Esophagus muscularis mucosa (tissue), 4 donors: Measurements from ENCODE around the gene PRDM1. TPM values are rescaled to one million over a fixed set of nuclear protein-coding genes. Genes with fewer than 3 reads are reported as not detected.
"Not testable (repeated sequence)": the region's sequence is repeated elsewhere in the genome, so short reads cannot be mapped to it uniquely, and the experiment has no call there.

Source experiments
- DNase-seq: peaks from one replicate; pipeline ENCODE4 v3.0.0-alpha.2; 2017; ENCODE audit errors: extremely low spot score
- H3K27ac ChIP-seq, 4 donors: fragments of 200-600 bp; sonication (generic); replicated peaks in 1 of 4; 1 replicate in 3 of 4; 2 replicates in 1 of 4; pipeline ENCODE4 v1.5.1; 2016 to 2019; ENCODE audit warnings: mild to moderate bottlenecking in 1 of 4
- H3K27me3 ChIP-seq, 4 donors: fragments of 200-600 bp; sonication (generic); one replicate each; pipeline versions ENCODE4 v1.5.1 to v1.6.0; 2016 to 2019
- H3K36me3 ChIP-seq, 4 donors: fragments of 200-600 bp; sonication (generic); one replicate each; pipeline ENCODE4 v1.5.1; 2016 to 2019
- H3K4me1 ChIP-seq, 4 donors: fragments of 200-600 bp; sonication (generic); one replicate each; pipeline ENCODE4 v1.5.1; 2016 to 2019
- H3K4me3 ChIP-seq, 4 donors: fragments of 200-600 bp; sonication (generic); 1 replicate in 2 of 4; 2 replicates in 2 of 4; pipeline ENCODE4 v1.5.1; 2016 to 2019; ENCODE audit warnings: mild to moderate bottlenecking in 4 of 4, moderate library complexity in 1 of 4
- H3K9me3 ChIP-seq, 4 donors: fragments of 200-600 bp; sonication (generic); 1 replicate in 3 of 4; 2 replicates in 1 of 4; pipeline ENCODE4 v1.5.1; 2016 to 2019
- CTCF ChIP-seq, 3 experiments: fragments of 200-600 bp in 2 of 3; fragments of 450-650 bp in 1 of 3; sonication (generic) in 2 of 3; IDR thresholded peaks; one replicate each; pipeline ENCODE4 v1.5.1; 2017 to 2019; ENCODE audit warnings: antibody characterized with exemption in 3 of 3, mild to moderate bottlenecking in 2 of 3, moderate library complexity in 1 of 3
- EP300 ChIP-seq: sonication (generic); formaldehyde crosslinking; IDR thresholded peaks from one replicate; pipeline ENCODE4 v1.6.1; 2017; ENCODE audit warnings: antibody characterized with exemption
- POLR2A ChIP-seq: fragments of 450-650 bp; IDR thresholded peaks from one replicate; pipeline ENCODE4 v1.6.1; 2017; ENCODE audit warnings: antibody characterized with exemption, moderate library complexity, mild to moderate bottlenecking, low read depth
- POLR2AphosphoS5 ChIP-seq, 2 donors: sonication (generic); formaldehyde crosslinking; IDR thresholded peaks; one replicate each; pipeline ENCODE4 v1.6.1; 2017; ENCODE audit warnings: antibody characterized with exemption in 2 of 2
- WGBS: methylation state at CpG from one replicate; pipeline ENCODE4 v1.1.5; 2018; 5-methylcytosine and 5-hydroxymethylcytosine counted together
- intact Hi-C: fragments of 100-400 bp; cut with DNase I; formaldehyde crosslinking; loops from one replicate; pipeline ENCODE4 v1.15.1; 2023
- total RNA-seq, 4 donors: library from RNA; depleted of rRNA; stranded (reverse); fragments of >200 nt; gene quantifications; one replicate each; pipeline versions ENCODE4 v1.1.0 to v1.2.1, GENCODE V29; 2016

Gene PRDM1
- total RNA-seq, 4 donors from 2014 or later = 1.8 to 5.1 (median 2.3) TPM

GRCh38 chr6:106147476-106147875, 61.3 kb downstream of the PRDM1 start:
- WGBS = 92% methylated on average over 1 of the region's 2 CpGs
- H3K27me3 ChIP-seq = peaks cover 0 to 4% (median 0%) of the 10 kb centered on the region in 4 donors

GRCh38 chr6:106149472-106150069, 63.4 kb downstream of the PRDM1 start:
- no peak overlapping the region for H3K27ac ChIP-seq
- H3K9me3 ChIP-seq = no peaks in the 10 kb centered on the region
- intact Hi-C loops = no loop called here
- 88% methylated on average over 1 of the region's 1 CpG for WGBS
- no peaks in the 10 kb centered on the region for H3K4me1 ChIP-seq
- no peaks in the 10 kb centered on the region for H3K36me3 ChIP-seq
- no peak overlapping the region for H3K4me3 ChIP-seq
- DNase-seq = no peak
- TF ChIP-seq POLR2AphosphoS5 (IDR thresholded peaks at IDR 0.05) (no peak), CTCF (IDR thresholded peaks at IDR 0.05) (no peak), POLR2A (no peak), EP300 (no peak)
- peaks cover 0 to 4% (median 0%) of the 10 kb centered on the region in 4 donors for H3K27me3 ChIP-seq

More at GRCh38 chr6:106147476-106147875, 61.3 kb downstream of the PRDM1 start:
- no peak for DNase-seq
- Histone ChIP-seq H3K27ac (no peak overlapping the region), H3K4me1 (no peaks in the 10 kb centered on the region), H3K4me3 (no peak overlapping the region), H3K9me3 (no peaks in the 10 kb centered on the region), H3K36me3 (no peaks in the 10 kb centered on the region)
- intact Hi-C loops = no loop called here
- TF ChIP-seq CTCF (IDR thresholded peaks at IDR 0.05) (no peak), POLR2A (no peak), EP300 (no peak), POLR2AphosphoS5 (IDR thresholded peaks at IDR 0.05) (no peak)

- H3K4me3 ChIP-seq, H3K4me1 ChIP-seq, H3K27me3 ChIP-seq, intact Hi-C loops, H3K36me3 ChIP-seq, H3K27ac ChIP-seq, H3K9me3 ChIP-seq, DNase-seq: not testable (repeated sequence)
- 87% methylated on average over 3 of the region's 3 CpGs for WGBS
Measured at GRCh38 chr6:106152476-106152875, 66.3 kb downstream of the PRDM1 start.

GRCh38 chr6:106152952-106153351, 66.8 kb downstream of the PRDM1 start:
- no peak for DNase-seq
- H3K4me1 ChIP-seq = no peaks in the 10 kb centered on the region
- H3K9me3 ChIP-seq = no peaks in the 10 kb centered on the region
- no peaks in the 10 kb centered on the region for H3K27me3 ChIP-seq
- WGBS = 87% methylated on average over 4 of the region's 4 CpGs
- no peak overlapping the region for H3K27ac ChIP-seq
- TF ChIP-seq POLR2A = no peak
- no peak for TF ChIP-seq EP300
- no peak for TF ChIP-seq POLR2AphosphoS5 (IDR thresholded peaks at IDR 0.05)
- TF ChIP-seq CTCF (IDR thresholded peaks at IDR 0.05) = no peak
- no peaks in the 10 kb centered on the region for H3K36me3 ChIP-seq
- intact Hi-C loops = no loop called here
- no peak overlapping the region for H3K4me3 ChIP-seq

- H3K4me3 ChIP-seq = no peak overlapping the region
- H3K36me3 ChIP-seq = no peaks in the 10 kb centered on the region
- no peaks in the 10 kb centered on the region for H3K4me1 ChIP-seq
- no peak overlapping the region for H3K27ac ChIP-seq
- intact Hi-C loops = no loop called here
- DNase-seq = no peak
- no peak for TF ChIP-seq POLR2AphosphoS5 (IDR thresholded peaks at IDR 0.05)
- no peak for TF ChIP-seq CTCF (IDR thresholded peaks at IDR 0.05)
- no peak for TF ChIP-seq EP300
- no peak for TF ChIP-seq POLR2A
- WGBS = over 99% methylated on average over 8 of the region's 8 CpGs
- peaks cover 0 to 3% (median 0%) of the 10 kb centered on the region in 4 donors for H3K27me3 ChIP-seq
- H3K9me3 ChIP-seq = no peaks in the 10 kb centered on the region
Measured at GRCh38 chr6:106154326-106154725, 68.2 kb downstream of the PRDM1 start.
